ENCODE data around the gene DCHS2.
A peak's percentile ranks its signal among the peaks of the same experiment; 100 is the strongest.

The DCHS2 gene

DNA sequence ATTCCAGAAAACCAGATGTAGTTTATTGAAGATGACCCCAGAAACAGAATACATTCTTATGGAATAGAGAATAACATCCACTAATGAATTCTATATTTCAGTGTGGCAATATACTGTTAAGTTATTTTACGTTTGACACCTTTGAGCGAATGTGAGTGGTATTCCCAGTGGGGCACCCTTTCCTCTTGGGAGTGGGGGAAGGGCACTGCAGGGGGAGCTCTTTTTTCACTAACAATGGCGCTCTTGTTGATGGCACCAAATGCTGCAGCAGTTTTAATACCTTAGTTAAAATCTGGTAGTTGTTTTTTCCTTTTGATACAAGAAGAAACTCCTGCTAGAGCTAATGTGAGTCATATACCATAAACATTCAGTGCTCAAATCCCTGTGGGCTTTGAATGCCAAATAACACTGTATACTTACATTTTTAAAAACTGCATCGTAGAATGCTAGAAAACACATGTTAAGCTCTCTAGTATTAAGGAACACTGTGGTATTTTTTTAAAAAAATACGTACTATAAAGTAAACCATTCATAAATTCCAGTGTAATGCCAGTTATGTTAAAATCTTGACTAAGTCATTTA, 178.5 kb downstream of the DCHS2 start:
- Histone ChIP-seq H3K79me2 (ENCODE audit: control insufficient read depth, insufficient read depth, low read length) (no peaks in the 10 kb centered on the region), H2BK120ac (ENCODE audit: low read depth, low read length) (no peak overlapping the region), H3K56ac (ENCODE audit: low read length) (no peak overlapping the region), H4K8ac (ENCODE audit: low read depth, low read length) (no peak overlapping the region), H3K18ac (ENCODE audit: low read length) (no peak overlapping the region), H2BK15ac (replicated peaks; ENCODE audit: low read depth) (no peak overlapping the region), H3K27me3 (ENCODE audit: insufficient read depth, low read length, poor library complexity) (no peaks in the 10 kb centered on the region), H3K23ac (ENCODE audit: low read length) (no peak overlapping the region), H2AK5ac (ENCODE audit: low read length) (no peak overlapping the region), H3K79me1 (ENCODE audit: low read length) (no peaks in the 10 kb centered on the region), H2BK5ac (ENCODE audit: low read length) (no peak overlapping the region), H3K4me1 (ENCODE audit: control insufficient read depth, low read depth, low read length) (no peaks in the 10 kb centered on the region), H3K36me3 (ENCODE audit: control insufficient read depth, insufficient read depth, low read length) (no peaks in the 10 kb centered on the region), H4K5ac (ENCODE audit: low read length) (no peak overlapping the region), H3K4ac (ENCODE audit: low read depth, low read length) (no peak overlapping the region), H3K4me2 (ENCODE audit: low read length) (no peak overlapping the region), H3K9ac (ENCODE audit: low read length) (no peak overlapping the region), H3K27ac (ENCODE audit: low read depth, low read length) (no peak overlapping the region), H3K4me3 (ENCODE audit: low read length) (no peak overlapping the region)
- WGBS (ENCODE audit: extremely low coverage, insufficient coverage, low lambda C conversion rate) = no CpG with 5 or more reads among the region's 5 CpGs
- DNase-seq = peak; percentile 16

DNA sequence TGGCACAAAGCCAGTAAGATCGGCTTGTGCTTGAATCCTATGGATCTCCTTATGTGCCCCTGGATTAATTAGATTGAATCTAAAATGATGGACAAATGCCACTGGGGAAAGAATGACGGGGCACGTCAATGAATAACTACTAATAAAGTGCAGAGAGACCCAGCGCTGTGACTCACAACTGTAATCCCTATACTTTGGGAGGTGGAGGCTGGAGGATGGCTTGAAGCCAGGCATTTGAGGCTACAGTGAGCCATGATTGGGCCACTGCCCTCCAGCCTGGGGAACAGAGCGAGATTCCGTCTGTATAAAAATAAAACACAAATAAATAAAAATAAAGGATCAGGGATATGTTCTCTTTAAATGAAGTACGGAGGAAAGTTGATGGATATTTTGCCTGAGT, 179.4 kb downstream of the DCHS2 start:
- Histone ChIP-seq H2AK5ac (ENCODE audit: low read length) (no peak overlapping the region), H3K36me3 (ENCODE audit: control insufficient read depth, insufficient read depth, low read length) (no peaks in the 10 kb centered on the region), H3K27ac (ENCODE audit: low read depth, low read length) (no peak overlapping the region), H3K9ac (ENCODE audit: low read length) (no peak overlapping the region), H3K18ac (ENCODE audit: low read length) (no peak overlapping the region), H3K79me2 (ENCODE audit: control insufficient read depth, insufficient read depth, low read length) (no peaks in the 10 kb centered on the region), H3K23ac (ENCODE audit: low read length) (no peak overlapping the region), H2BK5ac (ENCODE audit: low read length) (no peak overlapping the region), H2BK15ac (replicated peaks; ENCODE audit: low read depth) (no peak overlapping the region), H4K8ac (ENCODE audit: low read depth, low read length) (no peak overlapping the region), H3K4me3 (ENCODE audit: low read length) (no peak overlapping the region), H3K56ac (ENCODE audit: low read length) (no peak overlapping the region), H3K79me1 (ENCODE audit: low read length) (no peaks in the 10 kb centered on the region), H3K4me2 (ENCODE audit: low read length) (no peak overlapping the region), H3K4me1 (ENCODE audit: control insufficient read depth, low read depth, low read length) (no peaks in the 10 kb centered on the region), H3K4ac (ENCODE audit: low read depth, low read length) (no peak overlapping the region), H3K27me3 (ENCODE audit: insufficient read depth, low read length, poor library complexity) (no peaks in the 10 kb centered on the region), H4K5ac (ENCODE audit: low read length) (no peak overlapping the region), H2BK120ac (ENCODE audit: low read depth, low read length) (no peak overlapping the region)
- no CpG with 5 or more reads among the region's 7 CpGs for WGBS (ENCODE audit: extremely low coverage, insufficient coverage, low lambda C conversion rate)
- no peak for DNase-seq

DNA sequence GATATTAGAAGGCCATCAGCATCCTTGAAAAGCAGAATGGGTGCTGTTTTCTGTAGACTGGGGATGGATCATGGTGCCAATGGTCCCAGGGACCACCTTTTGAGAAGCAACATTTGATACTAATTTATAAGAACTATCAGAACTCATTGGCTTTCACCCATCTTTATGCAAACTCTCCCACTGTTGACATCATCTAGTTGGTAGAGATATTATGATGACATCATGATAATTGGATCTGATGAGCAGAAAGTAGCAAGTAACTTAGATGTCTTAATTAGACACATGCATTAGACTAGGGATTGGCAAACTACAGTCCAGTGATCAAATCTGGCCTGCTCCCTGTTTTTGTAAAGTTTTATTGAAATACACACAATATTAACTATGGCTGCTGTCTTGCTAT, 181.0 kb downstream of the DCHS2 start:
- Histone ChIP-seq H2AK5ac (ENCODE audit: low read length) (no peak overlapping the region), H2BK15ac (replicated peaks; ENCODE audit: low read depth) (no peak overlapping the region), H4K5ac (ENCODE audit: low read length) (no peak overlapping the region), H3K36me3 (ENCODE audit: control insufficient read depth, insufficient read depth, low read length) (no peaks in the 10 kb centered on the region), H2BK120ac (ENCODE audit: low read depth, low read length) (no peak overlapping the region), H3K18ac (ENCODE audit: low read length) (no peak overlapping the region), H3K23ac (ENCODE audit: low read length) (no peak overlapping the region), H3K79me1 (ENCODE audit: low read length) (no peaks in the 10 kb centered on the region), H3K4me1 (ENCODE audit: control insufficient read depth, low read depth, low read length) (no peaks in the 10 kb centered on the region), H3K56ac (ENCODE audit: low read length) (no peak overlapping the region), H2BK5ac (ENCODE audit: low read length) (no peak overlapping the region), H4K8ac (ENCODE audit: low read depth, low read length) (no peak overlapping the region), H3K27ac (ENCODE audit: low read depth, low read length) (no peak overlapping the region), H3K9ac (ENCODE audit: low read length) (no peak overlapping the region), H3K79me2 (ENCODE audit: control insufficient read depth, insufficient read depth, low read length) (no peaks in the 10 kb centered on the region), H3K4me3 (ENCODE audit: low read length) (no peak overlapping the region), H3K4ac (ENCODE audit: low read depth, low read length) (no peak overlapping the region), H3K4me2 (ENCODE audit: low read length) (no peak overlapping the region), H3K27me3 (ENCODE audit: insufficient read depth, low read length, poor library complexity) (no peaks in the 10 kb centered on the region)
- no peak for DNase-seq

DNA sequence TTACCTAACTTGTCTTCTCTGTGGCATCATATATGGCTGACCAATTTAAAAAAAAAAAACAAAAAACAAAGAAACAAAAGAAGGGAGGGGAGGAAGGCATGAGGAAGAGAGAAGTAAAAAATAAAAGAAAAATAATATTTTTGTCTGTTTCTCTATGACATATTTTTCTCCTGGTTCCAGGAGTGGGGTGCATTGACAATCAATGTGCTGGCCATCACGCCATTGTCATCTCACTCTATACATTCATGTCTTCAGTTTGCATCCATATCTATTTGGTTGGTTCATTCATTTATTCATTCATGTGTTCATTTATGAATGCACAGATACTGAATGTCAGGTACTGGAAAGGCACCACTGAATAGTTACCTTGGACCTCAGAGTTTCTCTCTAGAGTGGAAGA, 183.4 kb downstream of the DCHS2 start:
- Histone ChIP-seq H4K8ac (ENCODE audit: low read depth, low read length) (no peak overlapping the region), H3K27me3 (ENCODE audit: insufficient read depth, low read length, poor library complexity) (no peaks in the 10 kb centered on the region), H2AK5ac (ENCODE audit: low read length) (no peak overlapping the region), H3K4me3 (ENCODE audit: low read length) (no peak overlapping the region), H3K9ac (ENCODE audit: low read length) (no peak overlapping the region), H2BK15ac (replicated peaks; ENCODE audit: low read depth) (no peak overlapping the region), H2BK5ac (ENCODE audit: low read length) (no peak overlapping the region), H3K36me3 (ENCODE audit: control insufficient read depth, insufficient read depth, low read length) (no peaks in the 10 kb centered on the region), H3K27ac (ENCODE audit: low read depth, low read length) (no peak overlapping the region), H3K18ac (ENCODE audit: low read length) (no peak overlapping the region), H4K5ac (ENCODE audit: low read length) (no peak overlapping the region), H3K79me2 (ENCODE audit: control insufficient read depth, insufficient read depth, low read length) (no peaks in the 10 kb centered on the region), H3K4me2 (ENCODE audit: low read length) (no peak overlapping the region), H3K56ac (ENCODE audit: low read length) (no peak overlapping the region), H2BK120ac (ENCODE audit: low read depth, low read length) (no peak overlapping the region), H3K4ac (ENCODE audit: low read depth, low read length) (no peak overlapping the region), H3K23ac (ENCODE audit: low read length) (no peak overlapping the region), H3K79me1 (ENCODE audit: low read length) (no peaks in the 10 kb centered on the region), H3K4me1 (ENCODE audit: control insufficient read depth, low read depth, low read length) (no peaks in the 10 kb centered on the region)
- DNase-seq = no peak
- WGBS (ENCODE audit: extremely low coverage, insufficient coverage, low lambda C conversion rate) = no CpG with 5 or more reads among the region's 1 CpG

DNA sequence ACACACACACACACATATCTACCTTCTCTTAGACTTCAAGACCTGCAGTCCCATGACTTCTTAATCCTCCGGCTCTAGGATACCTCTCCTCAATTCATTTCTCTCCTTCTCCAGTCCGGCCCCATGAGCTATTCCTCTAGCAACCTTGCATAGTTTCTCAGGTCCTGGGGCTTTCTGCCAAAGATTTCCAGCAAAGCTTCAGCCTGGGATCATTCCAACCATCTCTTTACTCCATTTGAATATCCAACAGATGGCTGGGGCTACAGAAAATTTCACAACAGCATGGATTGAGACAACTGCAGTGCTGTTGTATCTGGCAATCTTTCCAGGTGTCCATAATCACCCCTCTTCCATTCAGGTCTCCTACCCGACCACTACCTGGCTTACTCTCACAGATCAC, 184.1 kb downstream of the DCHS2 start:
- no peak overlapping the region for H3K4me2 ChIP-seq (ENCODE audit: low read length)
- no peak overlapping the region for H3K18ac ChIP-seq (ENCODE audit: low read length)
- no peak overlapping the region for H3K56ac ChIP-seq (ENCODE audit: low read length)
- no peak overlapping the region for H2BK120ac ChIP-seq (ENCODE audit: low read depth, low read length)
- no peak overlapping the region for H2BK5ac ChIP-seq (ENCODE audit: low read length)
- no peak overlapping the region for H3K23ac ChIP-seq (ENCODE audit: low read length)
- H3K36me3 ChIP-seq (ENCODE audit: control insufficient read depth, insufficient read depth, low read length) = no peaks in the 10 kb centered on the region
- DNase-seq = no peak
- H4K5ac ChIP-seq (ENCODE audit: low read length) = no peak overlapping the region
- H3K4me3 ChIP-seq (ENCODE audit: low read length) = no peak overlapping the region
- WGBS (ENCODE audit: extremely low coverage, insufficient coverage, low lambda C conversion rate) = no CpG with 5 or more reads among the region's 3 CpGs
- H3K9ac ChIP-seq (ENCODE audit: low read length) = no peak overlapping the region
- no peaks in the 10 kb centered on the region for H3K4me1 ChIP-seq (ENCODE audit: control insufficient read depth, low read depth, low read length)
- no peaks in the 10 kb centered on the region for H3K79me1 ChIP-seq (ENCODE audit: low read length)
- no peak overlapping the region for H3K27ac ChIP-seq (ENCODE audit: low read depth, low read length)
- no peaks in the 10 kb centered on the region for H3K27me3 ChIP-seq (ENCODE audit: insufficient read depth, low read length, poor library complexity)
- H3K79me2 ChIP-seq (ENCODE audit: control insufficient read depth, insufficient read depth, low read length) = no peaks in the 10 kb centered on the region
- no peak overlapping the region for H4K8ac ChIP-seq (ENCODE audit: low read depth, low read length)
- no peak overlapping the region for H2AK5ac ChIP-seq (ENCODE audit: low read length)
- no peak overlapping the region for H2BK15ac ChIP-seq (replicated peaks; ENCODE audit: low read depth)
- no peak overlapping the region for H3K4ac ChIP-seq (ENCODE audit: low read depth, low read length)

DNA sequence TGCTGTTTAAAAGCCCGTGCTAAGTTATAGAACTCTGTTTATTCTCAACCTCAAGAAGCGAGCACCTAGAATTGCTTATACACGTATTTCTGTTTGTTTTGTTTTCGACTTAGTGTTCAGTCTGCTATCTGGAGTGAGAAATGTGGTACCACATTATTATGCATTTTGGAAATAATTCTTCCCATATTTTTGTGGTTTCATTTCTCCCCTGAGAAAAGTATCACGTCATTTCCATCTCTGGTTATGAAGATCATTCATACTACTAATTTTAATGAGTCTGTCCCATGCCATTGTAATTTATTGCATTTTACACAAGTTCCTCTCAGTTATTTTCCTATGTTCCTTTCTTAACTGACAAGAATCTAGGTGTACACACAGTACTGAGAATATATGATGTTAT, 186.0 kb downstream of the DCHS2 start:
- no peak overlapping the region for H3K4ac ChIP-seq (ENCODE audit: low read depth, low read length)
- H3K4me2 ChIP-seq (ENCODE audit: low read length) = no peak overlapping the region
- H2AK5ac ChIP-seq (ENCODE audit: low read length) = no peak overlapping the region
- H3K4me1 ChIP-seq (ENCODE audit: control insufficient read depth, low read depth, low read length) = no peaks in the 10 kb centered on the region
- no peaks in the 10 kb centered on the region for H3K79me1 ChIP-seq (ENCODE audit: low read length)
- H4K5ac ChIP-seq (ENCODE audit: low read length) = no peak overlapping the region
- H3K27me3 ChIP-seq (ENCODE audit: insufficient read depth, low read length, poor library complexity) = no peaks in the 10 kb centered on the region
- no peak overlapping the region for H3K56ac ChIP-seq (ENCODE audit: low read length)
- no peak overlapping the region for H3K23ac ChIP-seq (ENCODE audit: low read length)
- H3K18ac ChIP-seq (ENCODE audit: low read length) = no peak overlapping the region
- no peak overlapping the region for H3K27ac ChIP-seq (ENCODE audit: low read depth, low read length)
- H3K79me2 ChIP-seq (ENCODE audit: control insufficient read depth, insufficient read depth, low read length) = no peaks in the 10 kb centered on the region
- H4K8ac ChIP-seq (ENCODE audit: low read depth, low read length) = no peak overlapping the region
- no CpG with 5 or more reads among the region's 5 CpGs for WGBS (ENCODE audit: extremely low coverage, insufficient coverage, low lambda C conversion rate)
- no peak overlapping the region for H3K9ac ChIP-seq (ENCODE audit: low read length)
- H2BK120ac ChIP-seq (ENCODE audit: low read depth, low read length) = no peak overlapping the region
- H3K4me3 ChIP-seq (ENCODE audit: low read length) = no peak overlapping the region
- no peak for DNase-seq
- no peak overlapping the region for H2BK15ac ChIP-seq (replicated peaks; ENCODE audit: low read depth)
- no peaks in the 10 kb centered on the region for H3K36me3 ChIP-seq (ENCODE audit: control insufficient read depth, insufficient read depth, low read length)
- no peak overlapping the region for H2BK5ac ChIP-seq (ENCODE audit: low read length)

Measured in mesendoderm (in vitro differentiated cells).